HEK293T (cell line): Measurements from ENCODE around the gene HLA-DOA.

Experiments used
- ARNT ChIP-seq: fragments of 450-650 bp; IDR thresholded peaks from 2 replicates; pipeline ENCODE4 v1.6.1; 2017; ENCODE audit warnings: mild to moderate bottlenecking
- BHLHE40 ChIP-seq: fragments of 450-650 bp; IDR thresholded peaks from 2 replicates; pipeline ENCODE4 v1.6.1; 2016; ENCODE audit warnings: mild to moderate bottlenecking, moderate library complexity, borderline replicate concordance
- CTBP1 ChIP-seq: fragments of 450-650 bp; IDR thresholded peaks from 2 replicates; pipeline ENCODE4 v1.6.1; 2016; ENCODE audit warnings: borderline replicate concordance
- ELF4 ChIP-seq: fragments of 450-650 bp; IDR thresholded peaks from 2 replicates; pipeline ENCODE4 v1.6.1; 2017; ENCODE audit warnings: antibody characterized with exemption
- FOXA1 ChIP-seq: fragments of 450-650 bp; IDR thresholded peaks from 2 replicates; pipeline ENCODE4 v1.6.1; 2016; ENCODE audit warnings: mild to moderate bottlenecking
- FOXK2 ChIP-seq: fragments of 450-650 bp; IDR thresholded peaks from 2 replicates; pipeline ENCODE4 v1.6.1; 2016; ENCODE audit warnings: mild to moderate bottlenecking
- FOXM1 ChIP-seq: fragments of 450-650 bp; IDR thresholded peaks from 2 replicates; pipeline ENCODE4 v1.6.1; 2017; ENCODE audit warnings: mild to moderate bottlenecking, borderline replicate concordance
- HDGF ChIP-seq: fragments of 450-650 bp; IDR thresholded peaks from 2 replicates; pipeline ENCODE4 v1.6.1; 2017; ENCODE audit warnings: antibody characterized with exemption, borderline replicate concordance
- LEF1 ChIP-seq: fragments of 450-650 bp; IDR thresholded peaks from 2 replicates; pipeline ENCODE4 v1.6.1; 2017; ENCODE audit warnings: mild to moderate bottlenecking, borderline replicate concordance
- NFRKB ChIP-seq: fragments of 450-650 bp; IDR thresholded peaks from 2 replicates; pipeline ENCODE4 v1.6.1; 2016; ENCODE audit warnings: mild to moderate bottlenecking, moderate library complexity
- PKNOX1 ChIP-seq: fragments of 450-650 bp; IDR thresholded peaks from 2 replicates; pipeline ENCODE4 v1.6.1; 2016
- SP1 ChIP-seq: fragments of 450-650 bp; IDR thresholded peaks from 2 replicates; pipeline ENCODE4 v1.6.1; 2017
- SUZ12 ChIP-seq: fragments of 450-650 bp; IDR thresholded peaks from 2 replicates; pipeline ENCODE4 v1.6.1; 2016; ENCODE audit warnings: mild to moderate bottlenecking
- TARDBP ChIP-seq: fragments of 450-650 bp; IDR thresholded peaks from 2 replicates; pipeline ENCODE4 v1.6.1; 2016

GRCh38 chr6:32964776-32965175 lies 44.6 kb downstream of the HLA-DOA start:
- TF ChIP-seq BHLHE40 (no peak), HDGF (no peak), ELF4 (no peak), FOXK2 (no peak), FOXM1 (no peak), SP1 (no peak), NFRKB (no peak), SUZ12 (no peak), TARDBP (no peak), PKNOX1 (no peak), ARNT (no peak), CTBP1 (no peak), FOXA1 (no peak), LEF1 (no peak)
